Measurements from ENCODE around the gene SLC3A2.

Gene SLC3A2

GRCh38 chr11:62881579-62882430, 1.1 kb downstream of the SLC3A2 start:
- peak; percentile 66 for TF ChIP-seq POLR2A (IDR thresholded peaks at IDR 0.05; ENCODE audit: low read depth, low read length)
- peak; percentile 72 for DNase-seq (ENCODE audit: insufficient read length, low spot score)
- FAIRE-seq: no peak

- no peak for DNase-seq (ENCODE audit: insufficient read length, low spot score)
- no peak for FAIRE-seq
- TF ChIP-seq POLR2A (IDR thresholded peaks at IDR 0.05; ENCODE audit: low read depth, low read length): no peak
Observed at GRCh38 chr11:62882431-62882749, 1.7 kb downstream of the SLC3A2 start.

- no peak for TF ChIP-seq POLR2A (IDR thresholded peaks at IDR 0.05; ENCODE audit: low read depth, low read length)
- DNase-seq (ENCODE audit: insufficient read length, low spot score) (no peak), FAIRE-seq (no peak)
Observed at GRCh38 chr11:62882788-62883501, 2.2 kb downstream of the SLC3A2 start.

GRCh38 chr11:62883673-62884072, 3.0 kb downstream of the SLC3A2 start:
- TF ChIP-seq POLR2A (IDR thresholded peaks at IDR 0.05; ENCODE audit: low read depth, low read length): no peak
- DNase-seq (ENCODE audit: insufficient read length, low spot score): no peak
- FAIRE-seq: no peak

DNA sequence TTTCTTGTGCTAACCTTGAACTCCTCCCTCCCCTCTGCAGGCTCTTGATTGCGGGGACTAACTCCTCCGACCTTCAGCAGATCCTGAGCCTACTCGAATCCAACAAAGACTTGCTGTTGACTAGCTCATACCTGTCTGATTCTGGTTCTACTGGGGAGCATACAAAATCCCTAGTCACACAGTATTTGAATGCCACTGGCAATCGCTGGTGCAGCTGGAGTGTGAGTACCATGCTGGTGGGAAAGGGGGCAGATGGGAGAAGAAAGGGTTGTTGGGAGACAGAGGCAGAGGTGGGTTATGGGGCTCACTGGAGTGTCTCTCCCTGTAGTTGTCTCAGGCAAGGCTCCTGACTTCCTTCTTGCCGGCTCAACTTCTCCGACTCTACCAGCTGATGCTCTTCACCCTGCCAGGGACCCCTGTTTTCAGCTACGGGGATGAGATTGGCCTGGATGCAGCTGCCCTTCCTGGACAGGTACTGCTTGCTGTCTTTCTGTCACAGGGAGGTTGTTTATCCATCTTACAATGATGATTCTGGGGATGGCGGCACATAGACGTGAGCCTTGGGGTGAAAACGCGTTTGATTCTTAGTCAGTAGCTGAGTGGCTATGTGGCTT, 4.5 kb downstream of the SLC3A2 start:
- no peak for TF ChIP-seq POLR2A (IDR thresholded peaks at IDR 0.05; ENCODE audit: low read depth, low read length)
- DNase-seq (ENCODE audit: insufficient read length, low spot score): no peak
- FAIRE-seq: no peak

GRCh38 chr11:62888406-62888805, 7.7 kb downstream of the SLC3A2 start:
- FAIRE-seq: no peak
- no peak for DNase-seq (ENCODE audit: insufficient read length, low spot score)
- TF ChIP-seq POLR2A (IDR thresholded peaks at IDR 0.05; ENCODE audit: low read depth, low read length): no peak

DNA sequence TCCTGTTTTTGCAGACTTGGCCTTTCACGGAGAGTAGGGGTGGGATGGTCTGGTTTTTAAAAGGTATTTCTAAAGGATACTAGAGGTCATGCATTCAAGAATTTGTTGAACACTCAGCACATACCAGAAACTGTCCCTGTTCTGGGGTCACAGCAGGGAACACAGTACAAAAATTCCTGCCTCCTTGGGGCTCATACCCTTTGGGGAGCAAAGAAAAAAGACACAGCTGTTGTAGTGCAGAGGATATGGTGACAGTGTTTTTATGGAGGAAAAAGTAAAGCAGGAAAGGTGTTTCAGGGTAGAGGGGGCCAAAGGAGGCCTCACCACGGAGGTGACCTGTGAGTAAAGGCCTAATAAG, 8.4 kb downstream of the SLC3A2 start:
- no peak for DNase-seq (ENCODE audit: insufficient read length, low spot score)
- FAIRE-seq: no peak
- no peak for TF ChIP-seq POLR2A (IDR thresholded peaks at IDR 0.05; ENCODE audit: low read depth, low read length)

GRCh38 chr11:62889484-62890437, 9.1 kb downstream of the SLC3A2 start:
- no peak for DNase-seq (ENCODE audit: insufficient read length, low spot score)
- FAIRE-seq: no peak
- no peak for TF ChIP-seq POLR2A (IDR thresholded peaks at IDR 0.05; ENCODE audit: low read depth, low read length)

DNA sequence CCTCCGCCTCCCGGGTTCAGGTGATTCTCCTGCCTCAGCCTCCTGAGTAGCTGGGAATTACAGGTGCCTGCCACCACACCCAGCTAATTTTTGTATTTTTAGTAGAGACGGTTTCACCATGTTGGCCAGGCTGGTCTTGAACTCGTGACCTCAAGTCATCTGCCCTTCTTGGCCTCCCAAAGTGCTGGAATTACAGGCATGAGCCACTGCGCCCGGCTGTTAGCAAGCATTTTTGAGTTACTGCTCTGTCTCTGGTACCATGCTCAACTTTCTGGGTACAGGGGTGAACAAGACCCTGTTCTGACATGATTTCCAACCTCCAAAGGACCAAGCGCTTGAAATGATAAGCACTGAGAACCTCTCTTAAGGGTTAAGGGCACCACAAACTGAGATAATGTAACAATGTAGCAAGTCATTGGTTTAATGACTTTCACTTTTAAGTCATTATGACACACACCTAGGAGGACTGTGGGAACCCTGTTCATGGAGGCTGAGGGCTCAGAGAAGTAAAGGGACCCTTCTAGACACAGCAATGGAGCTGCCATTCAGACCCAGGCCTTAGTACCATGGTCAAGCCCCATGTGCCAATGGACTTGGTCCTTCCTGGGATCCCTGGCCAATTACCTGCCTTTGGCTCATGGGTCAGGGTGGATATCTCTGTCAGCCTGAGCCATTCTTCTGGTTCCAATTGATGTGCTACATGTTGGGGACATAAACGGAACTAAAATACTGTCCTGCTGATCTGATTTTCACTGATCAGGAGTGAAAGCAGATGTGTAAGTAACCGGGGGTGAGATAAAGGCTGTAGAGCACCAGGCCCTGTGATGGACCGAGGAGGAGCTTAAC, 11.6 kb downstream of the SLC3A2 start:
- FAIRE-seq (no peak), DNase-seq (ENCODE audit: insufficient read length, low spot score) (no peak)
- no peak for TF ChIP-seq POLR2A (IDR thresholded peaks at IDR 0.05; ENCODE audit: low read depth, low read length)

DNA sequence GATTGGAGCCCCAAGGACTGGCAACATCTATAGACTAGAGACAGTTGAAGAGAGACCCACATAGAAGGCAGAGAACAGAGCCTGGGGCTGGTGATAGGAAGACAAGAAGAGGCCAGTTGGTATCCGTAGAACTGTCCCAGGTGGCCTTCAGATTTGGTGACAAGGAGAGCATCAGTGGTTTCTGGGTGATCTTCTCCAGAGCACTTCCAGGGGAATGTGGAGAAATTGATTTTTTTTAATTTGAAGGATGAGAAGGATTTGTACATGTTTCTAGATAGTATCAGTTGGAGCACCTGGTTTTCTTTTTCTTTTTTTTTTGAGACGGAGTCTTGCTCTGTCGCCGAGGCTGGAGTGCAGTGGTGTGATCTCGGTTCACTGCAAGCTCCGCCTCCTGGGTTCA, 14.8 kb downstream of the SLC3A2 start:
- DNase-seq (ENCODE audit: insufficient read length, low spot score) (no peak), FAIRE-seq (no peak)
- no peak for TF ChIP-seq POLR2A (IDR thresholded peaks at IDR 0.05; ENCODE audit: low read depth, low read length)

- FAIRE-seq: no peak
- no peak for DNase-seq (ENCODE audit: insufficient read length, low spot score)
- no peak for TF ChIP-seq POLR2A (IDR thresholded peaks at IDR 0.05; ENCODE audit: low read depth, low read length)
Observed at GRCh38 chr11:62896049-62896448, 15.4 kb downstream of the SLC3A2 start.

- FAIRE-seq: no peak
- no peak for TF ChIP-seq POLR2A (IDR thresholded peaks at IDR 0.05; ENCODE audit: low read depth, low read length)
- no peak for DNase-seq (ENCODE audit: insufficient read length, low spot score)
Observed at GRCh38 chr11:62897311-62897710, 16.6 kb downstream of the SLC3A2 start.

- DNase-seq (ENCODE audit: insufficient read length, low spot score) (no peak), FAIRE-seq (no peak)
- TF ChIP-seq POLR2A (IDR thresholded peaks at IDR 0.05; ENCODE audit: low read depth, low read length): no peak
Observed at GRCh38 chr11:62898027-62898426, 17.3 kb downstream of the SLC3A2 start.

Measured in H54 (cell line).